GM12878 (cell line): ENCODE data around the gene PCSK6. TPM values are rescaled to one million over a fixed set of nuclear protein-coding genes. Genes with fewer than 3 reads are reported as not detected.

Experiments
- ATAC-seq: fragments of 200-7000 bp; cut with Tn5 transposase; 3 replicates; pipeline ENCODE4 v1.9.1; 2020; ENCODE audit warnings: mild to moderate bottlenecking, moderate library complexity
- BruUV-seq: library from RNA; stranded (reverse); fragments of 400-500 nt; replicated peaks from 2 replicates; lab custom pipeline; 2021; lab: Mats Ljungman, UMichigan
- CTCF ChIA-PET: fragments of 300-600 bp; sonication (Branson Sonifier 250); formaldehyde crosslinking; extraction: SDS; loops from one replicate; lab custom pipeline; 2021; ENCODE audit warnings: inconsistent platforms; lab: Yijun Ruan, JAX
- POLR2A ChIA-PET: fragments of 350-600 bp; formaldehyde crosslinking; extraction: SDS; loops from one replicate; lab custom pipeline; 2021; ENCODE audit warnings: inconsistent platforms; lab: Charles Lee
- RAD21 ChIA-PET: fragments of 300-600 bp; sonication (Branson Sonifier 250); formaldehyde crosslinking; loops from one replicate; lab custom pipeline; 2023; ENCODE audit warnings: antibody characterized with exemption; ENCODE audit not compliant: unreplicated experiment; lab: Charles Lee
- SMC1A ChIA-PET: fragments of 300-600 bp; sonication (Branson Sonifier 250); formaldehyde crosslinking; loops from one replicate; lab custom pipeline; 2023; ENCODE audit not compliant: unreplicated experiment, uncharacterized antibody; lab: Charles Lee
- DNase-seq: peaks from one replicate; pipeline ENCODE4 v3.0.0-alpha.2; 2011; ENCODE audit warnings: low read depth, low spot score
- FAIRE-seq: peaks from 3 replicates; lab custom pipeline; 2011; peaks lifted over from hg19 to GRCh38; lab: Jason Lieb, UNC
- H2AFZ ChIP-seq: 2 replicates; pipeline ENCODE4 v1.6.0; 2011; ENCODE audit warnings: low read depth, low read length, control low read depth; ENCODE audit not compliant: control insufficient read depth
- H3K27ac ChIP-seq: 2 replicates; pipeline ENCODE4 v1.5.1; 2011; ENCODE audit warnings: control low read depth; ENCODE audit not compliant: control insufficient read depth, insufficient read depth
- H3K27me3 ChIP-seq, 2 experiments: replicated peaks in 1 of 2; 2 replicates each; pipeline versions ENCODE4 v1.6.0 to v1.6.1; 2011; ENCODE audit warnings: low read length in 1 of 2; ENCODE audit not compliant: control insufficient read depth in 2 of 2, insufficient read depth in 2 of 2
- H3K36me3 ChIP-seq, 2 experiments: 2 replicates each; pipeline ENCODE4 v1.5.1; 2011; ENCODE audit warnings: low read length in 1 of 2; ENCODE audit not compliant: control insufficient read depth in 2 of 2, insufficient read depth in 2 of 2
- H3K4me1 ChIP-seq: 2 replicates; pipeline ENCODE4 v1.6.1; 2011; ENCODE audit warnings: mild to moderate bottlenecking, low read length, moderate library complexity, mixed read lengths; ENCODE audit not compliant: control insufficient read depth, insufficient read depth
- H3K4me2 ChIP-seq: 2 replicates; pipeline ENCODE4 v1.6.0; 2011; ENCODE audit warnings: control low read depth; ENCODE audit not compliant: control insufficient read depth, insufficient read depth
- H3K4me3 ChIP-seq: fragments of 200-600 bp; sonication (generic); 2 replicates; pipeline ENCODE4 v1.5.1; 2016
- H3K79me2 ChIP-seq: 2 replicates; pipeline ENCODE4 v1.6.0; 2011; ENCODE audit warnings: low read length; ENCODE audit not compliant: control insufficient read depth, insufficient read depth
- H3K9ac ChIP-seq: 2 replicates; pipeline ENCODE4 v1.8.0; 2011; ENCODE audit warnings: low read length, control low read depth, mixed read lengths; ENCODE audit not compliant: control insufficient read depth, insufficient read depth
- H3K9me3 ChIP-seq: replicated peaks from 3 replicates; pipeline ENCODE4 v1.5.1; 2011; ENCODE audit warnings: mild to moderate bottlenecking, low read length; ENCODE audit not compliant: control insufficient read depth, insufficient read depth
- H4K20me1 ChIP-seq: 2 replicates; pipeline ENCODE4 v1.6.0; 2011; ENCODE audit not compliant: control insufficient read depth, insufficient read depth
- CREB1 ChIP-seq: IDR thresholded peaks from 2 replicates; pipeline ENCODE4 v1.6.1; 2012; ENCODE audit warnings: low read depth, mild to moderate bottlenecking, inconsistent platforms
- DPF2 ChIP-seq: fragments of 450-650 bp; IDR thresholded peaks from 2 replicates; pipeline ENCODE4 v1.6.1; 2017; ENCODE audit warnings: mild to moderate bottlenecking
- HCFC1 ChIP-seq: fragments of 150-350 bp; IDR thresholded peaks from 2 replicates; pipeline ENCODE4 v1.6.1; 2014; ENCODE audit warnings: low read length
- LARP7 ChIP-seq: fragments of 450-650 bp; IDR thresholded peaks from 2 replicates; pipeline ENCODE4 v1.6.1; 2017; ENCODE audit warnings: mild to moderate bottlenecking
- MYB ChIP-seq: fragments of 150-350 bp; IDR thresholded peaks from 2 replicates; pipeline ENCODE4 v1.6.1; 2014; ENCODE audit warnings: mild to moderate bottlenecking, low read depth, low read length, borderline replicate concordance
- POLR2A ChIP-seq: IDR thresholded peaks from 2 replicates; pipeline ENCODE4 v1.6.1; 2011; ENCODE audit warnings: low read depth, mild to moderate bottlenecking, low read length
- SMAD5 ChIP-seq: IDR thresholded peaks from 2 replicates; pipeline ENCODE4 v1.6.1; 2016; ENCODE audit warnings: antibody characterized with exemption, low read depth
- SRF ChIP-seq, 2 experiments: IDR thresholded peaks; 2 replicates each; pipeline ENCODE4 v1.6.1; 2011; ENCODE audit warnings: low read depth in 2 of 2, low read length in 2 of 2, mild to moderate bottlenecking in 1 of 2, moderate library complexity in 1 of 2
- SUZ12 ChIP-seq: fragments of 200-600 bp; sonication (generic); IDR thresholded peaks from one replicate; pipeline ENCODE4 v1.6.1; 2018; ENCODE audit warnings: antibody characterized with exemption, mild to moderate bottlenecking; ENCODE audit not compliant: unreplicated experiment
- ZNF622 ChIP-seq: fragments of 450-650 bp; IDR thresholded peaks from 2 replicates; pipeline ENCODE4 v1.6.1; 2017; ENCODE audit warnings: mild to moderate bottlenecking, inconsistent platforms
- ZSCAN29 ChIP-seq: fragments of 450-650 bp; IDR thresholded peaks from 2 replicates; pipeline ENCODE4 v1.6.1; 2017; ENCODE audit warnings: mild to moderate bottlenecking, moderate library complexity
- WGBS: methylation state at CpG from one replicate; pipeline ENCODE4 v1.1.6; 2016; ENCODE audit warnings: low lambda C conversion rate; ENCODE audit not compliant: insufficient replicate concordance, insufficient coverage; ENCODE audit errors: missing lambda C conversion rate; 5-methylcytosine and 5-hydroxymethylcytosine counted together
- in situ Hi-C: fragments of 300-500 bp; cut with MboI; formaldehyde crosslinking; loops from 9 replicates; pipeline ENCODE4 v1.14.3; 2018; ENCODE audit warnings: mixed read lengths
- intact Hi-C: fragments of 100-400 bp; cut with micrococcal nuclease; formaldehyde crosslinking; loops from one replicate; pipeline ENCODE4 v1.14.2; 2022; ENCODE audit not compliant: unreplicated experiment
- polyA plus RNA-seq, 11 experiments: library from polyadenylated mRNA; depleted of rRNA in 4 of 11; unstranded in 6 of 11; stranded (reverse) in 5 of 11; fragments of >200 nt; fragmentation: Nextera tagmentation in 4 of 11; fragmentation: Illumina TruSeq in 1 of 11; extraction: Ambion mirVana in 4 of 11; extraction: Trizol in 1 of 11; gene quantifications; 1 replicate in 1 of 11; 2 replicates in 10 of 11; pipeline versions ENCODE4 v1.2.1 to v1.2.3, GENCODE V29; 2011 to 2016; ENCODE audit warnings: inconsistent platforms in 2 of 11, missing spikeins in 2 of 11, low read depth in 1 of 11
- total RNA-seq, 4 experiments: library from RNA; depleted of rRNA in 3 of 4; stranded (reverse); fragments of >200 nt in 3 of 4; fragmentation: Illumina TruSeq in 1 of 4; extraction: Trizol in 1 of 4; gene quantifications; 2 replicates each; pipeline versions ENCODE4 v1.2.1 to v1.2.3, GENCODE V29; 2013 to 2021
- TF ChIP-seq, protein P1 (sequence below): fragments of 450-650 bp; formaldehyde crosslinking; IDR thresholded peaks from 2 replicates; pipeline ENCODE4 v1.4.0; 2020; ENCODE audit warnings: mild to moderate bottlenecking, moderate library complexity
- TF ChIP-seq, protein P2 (sequence below), 3 experiments: IDR thresholded peaks in 2 of 3; conservative IDR thresholded peaks in 1 of 3; 2 replicates each; pipeline ENCODE4 v1.5.1; 2011; ENCODE audit warnings: low read depth in 3 of 3, low read length in 3 of 3, mild to moderate bottlenecking in 3 of 3, control low read depth in 2 of 3, moderate library complexity in 2 of 3, inconsistent platforms in 1 of 3, mixed read lengths in 1 of 3; ENCODE audit not compliant: control insufficient read depth in 2 of 3, insufficient read depth in 1 of 3; ENCODE audit errors: extremely low read depth in 1 of 3
- TF ChIP-seq, protein P3 (sequence below): fragments of 450-650 bp; IDR thresholded peaks from 2 replicates; pipeline ENCODE4 v1.6.1; 2014; ENCODE audit warnings: mild to moderate bottlenecking
- TF ChIP-seq, protein P4 (sequence below): fragments of 150-350 bp; IDR thresholded peaks from 2 replicates; pipeline ENCODE4 v1.6.1; 2014; ENCODE audit warnings: mild to moderate bottlenecking, low read depth, low read length

The PCSK6 gene
- total and polyA plus RNA-seq, 10 of the 15 experiments (the other 5 are each of a cell fraction or from before 2014, with no cell fraction given) = 0.19 to 0.67 (median 0.25) TPM; not detected in 4

DNA sequence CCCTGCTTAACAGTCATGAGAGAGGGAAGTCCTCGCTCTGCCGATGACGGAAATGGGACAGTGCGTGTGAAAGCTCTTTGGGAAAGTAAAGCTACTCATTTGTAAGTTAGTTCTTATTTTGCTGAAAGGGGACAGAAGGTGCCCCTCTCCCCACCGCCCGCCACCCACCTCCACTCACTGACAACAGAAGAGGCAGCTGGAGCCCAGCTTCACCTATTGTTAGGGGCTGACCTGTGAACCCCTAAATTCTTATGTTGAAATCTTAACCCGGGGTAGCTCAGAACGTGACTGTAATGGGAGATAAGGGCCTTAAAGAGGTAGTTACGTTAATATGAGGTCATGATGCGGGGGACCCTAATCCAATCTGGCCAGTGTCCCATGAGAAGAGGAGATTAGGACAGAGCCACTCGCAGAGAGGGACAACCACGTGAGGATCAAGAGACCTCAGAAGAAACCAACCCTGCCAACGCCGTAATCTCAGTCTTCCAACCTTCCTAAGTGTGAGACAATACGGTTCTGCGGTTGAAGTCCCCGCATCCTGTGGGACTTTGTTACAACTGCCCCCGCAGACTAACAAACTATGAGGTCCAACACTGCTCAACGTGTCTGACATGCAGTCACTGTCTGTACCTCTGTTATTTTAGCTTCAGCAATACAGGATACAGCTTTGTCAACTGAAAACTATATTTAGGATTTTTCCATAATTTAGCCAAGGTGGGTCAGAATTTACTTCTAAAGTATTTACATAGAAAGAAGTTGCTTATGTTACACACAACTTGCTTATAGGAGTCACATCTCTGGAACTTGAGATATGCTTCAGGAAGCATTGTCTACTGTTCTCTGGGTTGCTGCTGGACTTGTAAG lies 51.7 kb downstream of the PCSK6 start:
- no peaks in the 10 kb centered on the region for H3K79me2 ChIP-seq
- ChIA-PET SMC1A (no interaction called here), POLR2A (no interaction called here), RAD21 (no interaction called here), CTCF (no interaction called here)
- intact Hi-C loops = no loop called here
- H4K20me1 ChIP-seq = no peaks in the 10 kb centered on the region
- in situ Hi-C loops = no loop called here
- H3K36me3 ChIP-seq = no peaks in the 10 kb centered on the region
- 55% methylated on average over 19 of the region's 19 CpGs for WGBS
- ATAC-seq (no peak), FAIRE-seq (no peak), DNase-seq (no peak)
- no peaks in the 10 kb centered on the region for H3K4me1 ChIP-seq
- H3K9ac ChIP-seq = no peak overlapping the region
- no TSS peak for BruUV-seq
- peaks cover 0 to 4% of the 10 kb centered on the region in 2 experiments; a peak in 3 of 4 replicates for H3K27me3 ChIP-seq
- H3K27ac ChIP-seq = no peak overlapping the region
- H3K4me3 ChIP-seq = no peak overlapping the region
- TF ChIP-seq DPF2 (no peak), LARP7 (no peak), SUZ12 (no peak), ZSCAN29 (no peak), HCFC1 (no peak), POLR2A (no peak), MYB (no peak), CREB1 (no peak), SMAD5 (no peak), ZNF622 (no peak), SRF (IDR thresholded peaks at IDR 0.05; ENCODE audit: low read depth in 2 of 2, low read length in 2 of 2) (no peak)
- TF ChIP-seq, protein P1, sequence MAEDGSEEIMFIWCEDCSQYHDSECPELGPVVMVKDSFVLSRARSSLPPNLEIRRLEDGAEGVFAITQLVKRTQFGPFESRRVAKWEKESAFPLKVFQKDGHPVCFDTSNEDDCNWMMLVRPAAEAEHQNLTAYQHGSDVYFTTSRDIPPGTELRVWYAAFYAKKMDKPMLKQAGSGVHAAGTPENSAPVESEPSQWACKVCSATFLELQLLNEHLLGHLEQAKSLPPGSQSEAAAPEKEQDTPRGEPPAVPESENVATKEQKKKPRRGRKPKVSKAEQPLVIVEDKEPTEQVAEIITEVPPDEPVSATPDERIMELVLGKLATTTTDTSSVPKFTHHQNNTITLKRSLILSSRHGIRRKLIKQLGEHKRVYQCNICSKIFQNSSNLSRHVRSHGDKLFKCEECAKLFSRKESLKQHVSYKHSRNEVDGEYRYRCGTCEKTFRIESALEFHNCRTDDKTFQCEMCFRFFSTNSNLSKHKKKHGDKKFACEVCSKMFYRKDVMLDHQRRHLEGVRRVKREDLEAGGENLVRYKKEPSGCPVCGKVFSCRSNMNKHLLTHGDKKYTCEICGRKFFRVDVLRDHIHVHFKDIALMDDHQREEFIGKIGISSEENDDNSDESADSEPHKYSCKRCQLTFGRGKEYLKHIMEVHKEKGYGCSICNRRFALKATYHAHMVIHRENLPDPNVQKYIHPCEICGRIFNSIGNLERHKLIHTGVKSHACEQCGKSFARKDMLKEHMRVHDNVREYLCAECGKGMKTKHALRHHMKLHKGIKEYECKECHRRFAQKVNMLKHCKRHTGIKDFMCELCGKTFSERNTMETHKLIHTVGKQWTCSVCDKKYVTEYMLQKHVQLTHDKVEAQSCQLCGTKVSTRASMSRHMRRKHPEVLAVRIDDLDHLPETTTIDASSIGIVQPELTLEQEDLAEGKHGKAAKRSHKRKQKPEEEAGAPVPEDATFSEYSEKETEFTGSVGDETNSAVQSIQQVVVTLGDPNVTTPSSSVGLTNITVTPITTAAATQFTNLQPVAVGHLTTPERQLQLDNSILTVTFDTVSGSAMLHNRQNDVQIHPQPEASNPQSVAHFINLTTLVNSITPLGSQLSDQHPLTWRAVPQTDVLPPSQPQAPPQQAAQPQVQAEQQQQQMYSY (CRISPR knock-in tag) = no peak
- TF ChIP-seq, protein P2, sequence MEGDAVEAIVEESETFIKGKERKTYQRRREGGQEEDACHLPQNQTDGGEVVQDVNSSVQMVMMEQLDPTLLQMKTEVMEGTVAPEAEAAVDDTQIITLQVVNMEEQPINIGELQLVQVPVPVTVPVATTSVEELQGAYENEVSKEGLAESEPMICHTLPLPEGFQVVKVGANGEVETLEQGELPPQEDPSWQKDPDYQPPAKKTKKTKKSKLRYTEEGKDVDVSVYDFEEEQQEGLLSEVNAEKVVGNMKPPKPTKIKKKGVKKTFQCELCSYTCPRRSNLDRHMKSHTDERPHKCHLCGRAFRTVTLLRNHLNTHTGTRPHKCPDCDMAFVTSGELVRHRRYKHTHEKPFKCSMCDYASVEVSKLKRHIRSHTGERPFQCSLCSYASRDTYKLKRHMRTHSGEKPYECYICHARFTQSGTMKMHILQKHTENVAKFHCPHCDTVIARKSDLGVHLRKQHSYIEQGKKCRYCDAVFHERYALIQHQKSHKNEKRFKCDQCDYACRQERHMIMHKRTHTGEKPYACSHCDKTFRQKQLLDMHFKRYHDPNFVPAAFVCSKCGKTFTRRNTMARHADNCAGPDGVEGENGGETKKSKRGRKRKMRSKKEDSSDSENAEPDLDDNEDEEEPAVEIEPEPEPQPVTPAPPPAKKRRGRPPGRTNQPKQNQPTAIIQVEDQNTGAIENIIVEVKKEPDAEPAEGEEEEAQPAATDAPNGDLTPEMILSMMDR (IDR thresholded peaks at IDR 0.05 in 2 of 3, conservative IDR thresholded peaks at IDR 0.05 in 1 of 3; ENCODE audit: control insufficient read depth in 2 of 3, extremely low read depth in 1 of 3, insufficient read depth in 1 of 3, low read depth in 3 of 3, low read length in 3 of 3) = no peak
- TF ChIP-seq, protein P3, sequence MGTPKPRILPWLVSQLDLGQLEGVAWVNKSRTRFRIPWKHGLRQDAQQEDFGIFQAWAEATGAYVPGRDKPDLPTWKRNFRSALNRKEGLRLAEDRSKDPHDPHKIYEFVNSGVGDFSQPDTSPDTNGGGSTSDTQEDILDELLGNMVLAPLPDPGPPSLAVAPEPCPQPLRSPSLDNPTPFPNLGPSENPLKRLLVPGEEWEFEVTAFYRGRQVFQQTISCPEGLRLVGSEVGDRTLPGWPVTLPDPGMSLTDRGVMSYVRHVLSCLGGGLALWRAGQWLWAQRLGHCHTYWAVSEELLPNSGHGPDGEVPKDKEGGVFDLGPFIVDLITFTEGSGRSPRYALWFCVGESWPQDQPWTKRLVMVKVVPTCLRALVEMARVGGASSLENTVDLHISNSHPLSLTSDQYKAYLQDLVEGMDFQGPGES = no peak
- TF ChIP-seq, protein P4, sequence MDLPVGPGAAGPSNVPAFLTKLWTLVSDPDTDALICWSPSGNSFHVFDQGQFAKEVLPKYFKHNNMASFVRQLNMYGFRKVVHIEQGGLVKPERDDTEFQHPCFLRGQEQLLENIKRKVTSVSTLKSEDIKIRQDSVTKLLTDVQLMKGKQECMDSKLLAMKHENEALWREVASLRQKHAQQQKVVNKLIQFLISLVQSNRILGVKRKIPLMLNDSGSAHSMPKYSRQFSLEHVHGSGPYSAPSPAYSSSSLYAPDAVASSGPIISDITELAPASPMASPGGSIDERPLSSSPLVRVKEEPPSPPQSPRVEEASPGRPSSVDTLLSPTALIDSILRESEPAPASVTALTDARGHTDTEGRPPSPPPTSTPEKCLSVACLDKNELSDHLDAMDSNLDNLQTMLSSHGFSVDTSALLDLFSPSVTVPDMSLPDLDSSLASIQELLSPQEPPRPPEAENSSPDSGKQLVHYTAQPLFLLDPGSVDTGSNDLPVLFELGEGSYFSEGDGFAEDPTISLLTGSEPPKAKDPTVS = no peak
- no peaks in the 10 kb centered on the region for H3K9me3 ChIP-seq
- H3K4me2 ChIP-seq = no peak overlapping the region
- H2AFZ ChIP-seq = no peak overlapping the region
